ENCODE results near the gene CES3.

DNA sequence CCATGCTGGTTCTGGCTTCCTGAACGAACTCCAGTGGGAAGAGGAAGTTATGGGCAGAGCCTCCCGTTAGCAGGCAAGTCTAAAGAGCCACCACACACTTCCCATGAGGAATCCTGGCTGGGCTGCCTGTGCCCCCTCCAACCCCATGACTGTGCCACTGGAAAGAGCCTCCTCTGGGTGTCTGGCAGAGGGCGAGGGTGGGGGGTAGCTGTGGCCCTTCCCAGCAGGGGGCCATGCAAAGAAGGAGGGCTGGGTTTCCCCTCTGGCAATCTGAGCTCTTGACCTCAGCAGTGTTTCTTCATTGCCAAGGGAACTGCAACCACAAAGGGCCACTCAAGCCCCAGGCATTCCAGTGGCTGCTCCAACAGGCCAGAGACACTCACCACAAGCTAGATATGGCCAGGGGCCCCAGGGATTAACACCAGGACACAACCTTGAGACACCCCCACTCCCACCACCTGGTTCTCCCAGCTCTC is 34.1 kb upstream of the CES3 start:
- TF ChIP-seq, protein P1, sequence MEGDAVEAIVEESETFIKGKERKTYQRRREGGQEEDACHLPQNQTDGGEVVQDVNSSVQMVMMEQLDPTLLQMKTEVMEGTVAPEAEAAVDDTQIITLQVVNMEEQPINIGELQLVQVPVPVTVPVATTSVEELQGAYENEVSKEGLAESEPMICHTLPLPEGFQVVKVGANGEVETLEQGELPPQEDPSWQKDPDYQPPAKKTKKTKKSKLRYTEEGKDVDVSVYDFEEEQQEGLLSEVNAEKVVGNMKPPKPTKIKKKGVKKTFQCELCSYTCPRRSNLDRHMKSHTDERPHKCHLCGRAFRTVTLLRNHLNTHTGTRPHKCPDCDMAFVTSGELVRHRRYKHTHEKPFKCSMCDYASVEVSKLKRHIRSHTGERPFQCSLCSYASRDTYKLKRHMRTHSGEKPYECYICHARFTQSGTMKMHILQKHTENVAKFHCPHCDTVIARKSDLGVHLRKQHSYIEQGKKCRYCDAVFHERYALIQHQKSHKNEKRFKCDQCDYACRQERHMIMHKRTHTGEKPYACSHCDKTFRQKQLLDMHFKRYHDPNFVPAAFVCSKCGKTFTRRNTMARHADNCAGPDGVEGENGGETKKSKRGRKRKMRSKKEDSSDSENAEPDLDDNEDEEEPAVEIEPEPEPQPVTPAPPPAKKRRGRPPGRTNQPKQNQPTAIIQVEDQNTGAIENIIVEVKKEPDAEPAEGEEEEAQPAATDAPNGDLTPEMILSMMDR (IDR thresholded peaks at IDR 0.05; ENCODE audit: insufficient read depth, low read depth, low read length) = no peak
- TF ChIP-seq EZH2 (IDR thresholded peaks at IDR 0.05; ENCODE audit: insufficient read depth, low read length) = no peak
